Lung (tissue), 12 donors: ENCODE results near the gene E2F8. TPM values are rescaled to one million over a fixed set of nuclear protein-coding genes. Genes with fewer than 3 reads are reported as not detected.
"Not testable (repeated sequence)": the region's sequence is repeated elsewhere in the genome, so short reads cannot be mapped to it uniquely, and the experiment has no call there.

Experiments used
- ATAC-seq: fragments of 200-7000 bp; cut with Tn5 transposase; one replicate; pipeline ENCODE4 v1.9.1; 2020; ENCODE audit warnings: moderate number of reproducible peaks; ENCODE audit not compliant: insufficient read depth, low FRiP score
- DNase-seq, 3 donors: peaks; one replicate each; pipeline ENCODE4 v3.0.0-alpha.2; 2013 to 2017
- H3K27ac ChIP-seq, 2 donors: one replicate each; pipeline ENCODE4 v1.5.1; 2013; ENCODE audit warnings: mild to moderate bottlenecking in 2 of 2, moderate library complexity in 2 of 2, control low read depth in 1 of 2, inconsistent platforms in 1 of 2, low read depth in 1 of 2, low read length in 1 of 2
- H3K27me3 ChIP-seq, 3 donors: one replicate each; pipeline ENCODE4 v1.5.1; 2013; ENCODE audit warnings: low read length in 2 of 3; ENCODE audit not compliant: control insufficient read depth in 3 of 3, insufficient read depth in 3 of 3
- H3K36me3 ChIP-seq, 4 donors: one replicate each; pipeline ENCODE4 v1.5.1; 2013; ENCODE audit warnings: low read length in 4 of 4, mild to moderate bottlenecking in 1 of 4, moderate library complexity in 1 of 4; ENCODE audit not compliant: control insufficient read depth in 4 of 4, insufficient read depth in 4 of 4
- H3K4me1 ChIP-seq, 5 donors: one replicate each; pipeline ENCODE4 v1.5.1; 2013; ENCODE audit warnings: low read length in 5 of 5, mild to moderate bottlenecking in 2 of 5, moderate library complexity in 1 of 5; ENCODE audit not compliant: control insufficient read depth in 5 of 5, insufficient read depth in 5 of 5
- H3K4me3 ChIP-seq: one replicate; pipeline ENCODE4 v1.5.1; 2013; ENCODE audit warnings: mild to moderate bottlenecking, control low read depth, moderate library complexity
- H3K9ac ChIP-seq, 2 donors: one replicate each; pipeline ENCODE4 v1.5.1; 2013; ENCODE audit warnings: low read length in 2 of 2, control low read depth in 1 of 2; ENCODE audit not compliant: insufficient read depth in 1 of 2
- H3K9me3 ChIP-seq, 4 donors: one replicate each; pipeline ENCODE4 v1.5.1; 2013; ENCODE audit warnings: low read length in 3 of 4, mild to moderate bottlenecking in 1 of 4, moderate library complexity in 1 of 4; ENCODE audit not compliant: control insufficient read depth in 4 of 4, insufficient read depth in 3 of 4
- CTCF ChIP-seq: IDR thresholded peaks from 2 replicates; pipeline ENCODE4 v1.5.1; 2012; ENCODE audit warnings: mild to moderate bottlenecking; ENCODE audit errors: control extremely low read depth, extremely low read depth
- WGBS, 2 donors: extraction: QIAGEN DNeasy Blood & Tissue Kit; methylation state at CpG; one replicate each; pipeline ENCODE4 v1.1.7; 2013; 5-methylcytosine and 5-hydroxymethylcytosine counted together
- polyA plus RNA-seq, 2 donors: library from polyadenylated mRNA; stranded (reverse); fragments of 200-250 nt; gene quantifications; one replicate each; pipeline ENCODE4 v1.2.1, GENCODE V29; 2013
- total RNA-seq, 2 donors: library from RNA; depleted of rRNA in 1 of 2; stranded (reverse); fragments of >200 nt in 1 of 2; gene quantifications; one replicate each; pipeline ENCODE4 v1.2.1, GENCODE V29; 2014 to 2021
- donor health status: control.
- donor health status: control.
- donor health status: Bipolar disorder and iron deficiency.
- donor health status: healthy.
- donor health status: DM: yes; HTN: yes; CAD: no.

The E2F8 gene
- total and polyA plus RNA-seq, 4 donors: 0.39 to 1.9 (median 1.0) TPM

- 55 to 67% methylated on average over 3 of the region's 3 CpGs for WGBS, 2 donors
- H3K4me3 ChIP-seq: no peak overlapping the region
These were observed 22.6 kb upstream of the E2F8 start for GRCh38 chr11:19263333-19263732.

GRCh38 chr11:19259487-19260345 lies 19.0 kb upstream of the E2F8 start:
- H3K36me3 ChIP-seq: no peaks in the 10 kb centered on the region
- no peak overlapping the region for H3K27ac ChIP-seq
- 45 to 49% methylated on average over 6 of the region's 6 CpGs for WGBS, 2 donors
- no peak overlapping the region for H3K9ac ChIP-seq
- H3K4me3 ChIP-seq: no peak overlapping the region
- no peaks in the 10 kb centered on the region for H3K9me3 ChIP-seq
- peak; percentile 89 for ATAC-seq
- H3K4me1 ChIP-seq: peaks cover 0 to 7% (median 0%) of the 10 kb centered on the region in 5 donors
- TF ChIP-seq CTCF: peak; percentile 80
- H3K27me3 ChIP-seq: no peaks in the 10 kb centered on the region
- peak; percentile 66 to 73 (median 69) for DNase-seq

More at GRCh38 chr11:19263333-19263732, 22.6 kb upstream of the E2F8 start:
- Histone ChIP-seq H3K27me3 (no peaks in the 10 kb centered on the region), H3K9ac (no peak overlapping the region), H3K4me1 (peaks cover 0 to 7% (median 0%) of the 10 kb centered on the region in 5 donors), H3K27ac (no peak overlapping the region), H3K36me3 (no peaks in the 10 kb centered on the region), H3K9me3 (no peaks in the 10 kb centered on the region)
- TF ChIP-seq CTCF: no peak
- DNase-seq (no peak), ATAC-seq (no peak)

- H3K27me3 ChIP-seq: no peaks in the 10 kb centered on the region
- H3K4me1 ChIP-seq: peaks cover 0 to 7% (median 0%) of the 10 kb centered on the region in 5 donors
- no peak overlapping the region for H3K9ac ChIP-seq
- TF ChIP-seq CTCF: no peak
- peaks cover 0 to 1% (median 0%) of the 10 kb centered on the region in 4 donors for H3K9me3 ChIP-seq
- ATAC-seq (no peak), DNase-seq (no peak)
- H3K4me3 ChIP-seq: no peak overlapping the region
- no peak overlapping the region for H3K27ac ChIP-seq
- 84 to 93% methylated on average over 4 of the region's 4 CpGs for WGBS, 2 donors
- no peaks in the 10 kb centered on the region for H3K36me3 ChIP-seq
These were observed 18.0 kb upstream of the E2F8 start for GRCh38 chr11:19258641-19259230.

GRCh38 chr11:19254441-19254840 lies 13.7 kb upstream of the E2F8 start:
- not testable (repeated sequence) for H3K4me1 ChIP-seq, H3K27ac ChIP-seq, DNase-seq, H3K27me3 ChIP-seq, H3K9ac ChIP-seq, H3K4me3 ChIP-seq, H3K36me3 ChIP-seq, H3K9me3 ChIP-seq, ATAC-seq
- WGBS, 2 donors: 63 to 78% methylated on average over 3 of the region's 3 CpGs
